Glutamatergic neuron (in vitro differentiated cells): Measurements from ENCODE around the gene SIPA1L3. TPM values are rescaled to one million over a fixed set of nuclear protein-coding genes. Genes with fewer than 3 reads are reported as not detected.

ENCODE experiments used
- DNase-seq: peaks from one replicate; pipeline ENCODE4 v3.0.0; 2022
- H3K27ac Mint-ChIP-seq: one replicate; pipeline ENCODE4 v1.8.0; 2020; ENCODE audit warnings: mild to moderate bottlenecking, mixed read lengths, inconsistent platforms; ENCODE audit not compliant: unreplicated experiment
- H3K27me3 Mint-ChIP-seq: one replicate; pipeline ENCODE4 v1.8.0; 2020; ENCODE audit warnings: mild to moderate bottlenecking, moderate library complexity, mixed read lengths, inconsistent platforms; ENCODE audit not compliant: unreplicated experiment
- H3K36me3 Mint-ChIP-seq: one replicate; pipeline ENCODE4 v1.8.0; 2020; ENCODE audit warnings: mild to moderate bottlenecking, mixed read lengths, inconsistent platforms; ENCODE audit not compliant: unreplicated experiment
- H3K4me1 Mint-ChIP-seq: one replicate; pipeline ENCODE4 v1.8.0; 2020; ENCODE audit warnings: mild to moderate bottlenecking, low read depth, mixed read lengths, inconsistent platforms; ENCODE audit not compliant: unreplicated experiment
- H3K4me3 Mint-ChIP-seq: one replicate; pipeline ENCODE4 v1.8.0; 2020; ENCODE audit warnings: mild to moderate bottlenecking, mixed read lengths, inconsistent platforms; ENCODE audit not compliant: unreplicated experiment
- H3K9me3 Mint-ChIP-seq: one replicate; pipeline ENCODE4 v1.8.0; 2020; ENCODE audit warnings: mild to moderate bottlenecking, moderate library complexity, mixed read lengths, inconsistent platforms; ENCODE audit not compliant: unreplicated experiment
- total RNA-seq: library from RNA; stranded (reverse); fragmentation: NEBNext Ultra II Directional; extraction: Animal tissue kit (Norgen Biotek cat#: 25700); gene quantifications from one replicate; pipeline ENCODE4 v1.2.1, GENCODE V29; 2021; ENCODE audit not compliant: unreplicated experiment
- TF ChIP-seq, protein P1 (sequence below): fragments of 200-600 bp; sonication (generic); IDR thresholded peaks from one replicate; pipeline ENCODE4 v1.5.0; 2021; ENCODE audit not compliant: partially characterized antibody, unreplicated experiment

The SIPA1L3 gene
- total RNA-seq, 1 donor from 2014 or later, result 97.7 TPM

DNA sequence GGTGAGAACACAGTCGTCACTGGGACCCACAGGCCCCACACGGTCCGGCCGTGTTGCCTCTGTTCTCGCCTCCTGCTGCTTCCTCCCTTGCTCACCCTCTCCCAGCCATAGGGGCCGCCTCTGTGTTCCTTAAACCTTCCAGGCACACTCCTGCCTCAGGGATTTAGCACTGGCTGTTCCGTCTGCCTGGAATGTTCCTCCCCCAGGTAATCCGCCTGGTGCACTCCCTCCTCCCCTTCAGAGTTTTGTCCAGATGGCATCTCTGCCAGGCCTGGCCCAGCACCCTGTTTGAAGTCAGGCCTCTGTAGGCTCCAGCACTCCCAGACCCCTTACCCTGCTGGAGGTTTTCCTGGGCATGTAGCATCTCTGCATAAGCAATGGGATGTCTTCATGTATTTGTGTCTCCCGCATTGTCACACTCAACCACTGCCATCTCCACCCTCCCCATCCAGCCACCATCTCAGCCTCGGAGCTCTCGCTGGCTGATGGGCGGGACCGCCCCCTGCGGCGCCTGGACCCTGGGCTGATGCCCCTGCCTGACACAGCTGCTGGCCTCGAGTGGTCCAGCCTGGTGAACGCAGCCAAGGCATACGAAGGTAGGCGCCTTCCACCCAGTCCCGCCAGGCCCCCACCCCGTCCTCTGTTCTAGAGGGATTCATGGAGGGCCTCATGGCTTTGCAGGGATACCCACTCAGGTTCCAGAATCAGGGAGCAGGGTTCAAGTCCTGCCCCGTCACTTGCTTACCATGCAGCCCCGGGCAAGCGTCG is 291.1 kb downstream of the SIPA1L3 start:
- Mint-ChIP-seq H3K9me3 (peaks cover 16% of the 10 kb centered on the region), H3K4me1 (peaks cover 10% of the 10 kb centered on the region), H3K27ac (no peak overlapping the region), H3K27me3 (peaks cover 14% of the 10 kb centered on the region), H3K36me3 (no peaks in the 10 kb centered on the region), H3K4me3 (no peak overlapping the region)
- TF ChIP-seq, protein P1, sequence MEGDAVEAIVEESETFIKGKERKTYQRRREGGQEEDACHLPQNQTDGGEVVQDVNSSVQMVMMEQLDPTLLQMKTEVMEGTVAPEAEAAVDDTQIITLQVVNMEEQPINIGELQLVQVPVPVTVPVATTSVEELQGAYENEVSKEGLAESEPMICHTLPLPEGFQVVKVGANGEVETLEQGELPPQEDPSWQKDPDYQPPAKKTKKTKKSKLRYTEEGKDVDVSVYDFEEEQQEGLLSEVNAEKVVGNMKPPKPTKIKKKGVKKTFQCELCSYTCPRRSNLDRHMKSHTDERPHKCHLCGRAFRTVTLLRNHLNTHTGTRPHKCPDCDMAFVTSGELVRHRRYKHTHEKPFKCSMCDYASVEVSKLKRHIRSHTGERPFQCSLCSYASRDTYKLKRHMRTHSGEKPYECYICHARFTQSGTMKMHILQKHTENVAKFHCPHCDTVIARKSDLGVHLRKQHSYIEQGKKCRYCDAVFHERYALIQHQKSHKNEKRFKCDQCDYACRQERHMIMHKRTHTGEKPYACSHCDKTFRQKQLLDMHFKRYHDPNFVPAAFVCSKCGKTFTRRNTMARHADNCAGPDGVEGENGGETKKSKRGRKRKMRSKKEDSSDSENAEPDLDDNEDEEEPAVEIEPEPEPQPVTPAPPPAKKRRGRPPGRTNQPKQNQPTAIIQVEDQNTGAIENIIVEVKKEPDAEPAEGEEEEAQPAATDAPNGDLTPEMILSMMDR, result no peak
- no peak for DNase-seq

DNA sequence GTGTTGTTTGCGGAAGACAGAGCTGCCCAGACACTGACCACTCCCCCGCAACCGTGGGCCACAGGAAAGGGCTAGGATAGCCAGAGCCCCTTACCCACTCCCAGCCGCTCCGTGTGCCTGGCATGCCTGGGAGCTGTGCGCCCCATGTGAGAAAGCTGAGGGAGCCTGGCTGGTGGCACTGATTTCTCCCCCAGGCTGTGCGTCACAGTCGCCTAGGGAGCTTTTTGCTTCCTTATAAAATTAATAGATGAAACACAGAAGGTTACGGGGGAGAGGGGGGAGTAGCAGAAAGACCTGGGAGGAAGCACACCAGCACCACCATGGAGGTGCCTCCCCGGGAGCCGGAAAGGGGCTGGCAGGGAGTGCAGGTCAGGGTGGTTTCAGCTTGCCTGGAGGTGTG is 292.3 kb downstream of the SIPA1L3 start:
- H3K27me3 Mint-ChIP-seq, result peaks cover 14% of the 10 kb centered on the region
- no peak for DNase-seq
- H3K9me3 Mint-ChIP-seq, result peaks cover 17% of the 10 kb centered on the region

GRCh38 chr19:38201731-38202130 is 294.7 kb downstream of the SIPA1L3 start:
- Mint-ChIP-seq H3K9me3 (peaks cover 11% of the 10 kb centered on the region), H3K4me1 (peaks cover 8% of the 10 kb centered on the region), H3K27ac (no peak overlapping the region)

More for the DNA sequence above, 292.3 kb downstream of the SIPA1L3 start:
- H3K36me3 Mint-ChIP-seq, result no peaks in the 10 kb centered on the region
- H3K4me3 Mint-ChIP-seq, result no peak overlapping the region
- no peak overlapping the region for H3K27ac Mint-ChIP-seq
- peaks cover 8% of the 10 kb centered on the region for H3K4me1 Mint-ChIP-seq
- TF ChIP-seq, protein P1, result no peak

GRCh38 chr19:38202504-38202903 is 295.5 kb downstream of the SIPA1L3 start:
- Mint-ChIP-seq H3K27ac (peak overlapping the region; percentile 68), H3K9me3 (peaks cover 14% of the 10 kb centered on the region), H3K4me3 (peak overlapping the region; percentile 3), H3K27me3 (peaks cover 14% of the 10 kb centered on the region), H3K36me3 (no peaks in the 10 kb centered on the region), H3K4me1 (peaks cover 8% of the 10 kb centered on the region)
- TF ChIP-seq, protein P1, result no peak
- no peak for DNase-seq

More at GRCh38 chr19:38201731-38202130, 294.7 kb downstream of the SIPA1L3 start:
- TF ChIP-seq, protein P1, result no peak
- Mint-ChIP-seq H3K27me3 (peaks cover 14% of the 10 kb centered on the region), H3K4me3 (no peak overlapping the region), H3K36me3 (no peaks in the 10 kb centered on the region)
- no peak for DNase-seq

- H3K9me3 Mint-ChIP-seq, result peaks cover 17% of the 10 kb centered on the region
- no peak overlapping the region for H3K4me3 Mint-ChIP-seq
- TF ChIP-seq, protein P1, result no peak
- DNase-seq, result no peak
- peaks cover 11% of the 10 kb centered on the region for H3K27me3 Mint-ChIP-seq
- H3K27ac Mint-ChIP-seq, result no peak overlapping the region
- H3K4me1 Mint-ChIP-seq, result peaks cover 10% of the 10 kb centered on the region
- no peaks in the 10 kb centered on the region for H3K36me3 Mint-ChIP-seq
Observed at GRCh38 chr19:38203197-38203596, 296.2 kb downstream of the SIPA1L3 start.
